Measurements from ENCODE around the gene SYT14.

SYT14 gene

DNA sequence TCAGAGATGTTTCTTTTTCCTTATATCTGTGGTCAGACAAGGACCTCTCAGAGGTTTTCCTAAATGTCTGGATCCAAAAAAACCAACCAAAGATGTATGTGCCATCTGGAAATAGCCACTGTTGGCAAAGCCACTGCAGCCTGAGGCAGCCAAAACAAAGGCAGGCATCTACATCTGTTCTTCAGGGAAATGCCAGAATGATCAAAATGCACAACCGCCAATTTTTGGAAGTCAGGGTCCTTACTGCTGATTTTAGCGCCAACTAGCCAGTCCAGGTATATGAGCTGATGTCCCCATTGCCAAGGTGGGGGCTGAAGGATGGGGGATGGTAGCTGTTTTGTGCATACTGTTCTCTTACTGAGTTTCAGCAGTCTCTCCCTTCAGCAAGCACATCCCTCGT, 45.9 kb downstream of the SYT14 start:
- no peak overlapping the region for H3K4me3 ChIP-seq (ENCODE audit: low read depth, low read length)
- DNase-seq (ENCODE audit: low read depth) = no peak
- TF ChIP-seq CTCF (IDR thresholded peaks at IDR 0.05; ENCODE audit: low read depth, low read length, missing control alignments) = no peak

DNA sequence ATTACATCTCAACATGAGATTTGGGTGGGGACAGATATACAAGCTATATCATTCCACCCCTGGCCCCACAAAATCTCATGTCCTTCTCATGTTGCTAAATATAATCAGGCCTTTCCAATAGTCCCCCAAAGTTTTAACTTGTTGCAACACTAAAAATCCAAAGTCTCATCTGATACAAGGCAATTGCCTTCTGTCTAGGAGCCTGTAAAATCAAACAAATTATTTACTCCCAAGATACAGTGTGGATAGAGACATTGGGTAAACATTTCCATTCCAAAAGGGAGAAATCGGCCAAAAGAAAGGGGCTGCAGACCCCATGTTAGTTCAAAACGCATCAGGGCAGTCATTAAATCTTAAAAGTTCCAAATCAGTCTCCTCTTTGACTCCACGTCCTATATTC, 47.0 kb downstream of the SYT14 start:
- H3K4me3 ChIP-seq (ENCODE audit: low read depth, low read length) = no peak overlapping the region
- no peak for DNase-seq (ENCODE audit: low read depth)
- no peak for TF ChIP-seq CTCF (IDR thresholded peaks at IDR 0.05; ENCODE audit: low read depth, low read length, missing control alignments)

- no peak for DNase-seq (ENCODE audit: low read depth)
- no peak for TF ChIP-seq CTCF (IDR thresholded peaks at IDR 0.05; ENCODE audit: low read depth, low read length, missing control alignments)
- H3K4me3 ChIP-seq (ENCODE audit: low read depth, low read length) = no peak overlapping the region
These were observed 50.7 kb downstream of the SYT14 start for GRCh38 chr1:209988706-209989105.

DNA sequence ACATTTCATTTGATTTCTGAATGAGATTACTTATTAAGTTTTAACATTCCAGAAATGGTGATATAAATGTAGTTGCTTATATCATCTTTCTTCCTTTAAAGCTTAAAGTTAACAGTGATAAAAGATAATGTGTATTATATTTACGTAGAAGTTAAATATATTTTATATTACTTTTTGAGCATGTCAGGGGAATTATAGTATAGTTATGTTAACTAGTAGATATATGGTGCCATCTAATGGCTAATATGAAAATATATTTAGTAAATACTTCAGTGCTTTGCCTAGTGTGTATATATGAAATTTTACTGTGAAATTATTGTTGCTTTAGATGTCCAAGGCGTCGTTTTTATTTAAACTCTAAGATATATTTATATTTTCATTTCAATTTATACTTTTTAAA, 51.5 kb downstream of the SYT14 start:
- DNase-seq (ENCODE audit: low read depth) = no peak
- no peak overlapping the region for H3K4me3 ChIP-seq (ENCODE audit: low read depth, low read length)
- TF ChIP-seq CTCF (IDR thresholded peaks at IDR 0.05; ENCODE audit: low read depth, low read length, missing control alignments) = no peak

- no peak for TF ChIP-seq CTCF (IDR thresholded peaks at IDR 0.05; ENCODE audit: low read depth, low read length, missing control alignments)
- no peak for DNase-seq (ENCODE audit: low read depth)
- no peak overlapping the region for H3K4me3 ChIP-seq (ENCODE audit: low read depth, low read length)
These were observed 55.2 kb downstream of the SYT14 start for GRCh38 chr1:209993061-209993830.

- TF ChIP-seq CTCF (IDR thresholded peaks at IDR 0.05; ENCODE audit: low read depth, low read length, missing control alignments) = no peak
- no peak overlapping the region for H3K4me3 ChIP-seq (ENCODE audit: low read depth, low read length)
These were observed 58.3 kb downstream of the SYT14 start for GRCh38 chr1:209996348-209996747.

DNA sequence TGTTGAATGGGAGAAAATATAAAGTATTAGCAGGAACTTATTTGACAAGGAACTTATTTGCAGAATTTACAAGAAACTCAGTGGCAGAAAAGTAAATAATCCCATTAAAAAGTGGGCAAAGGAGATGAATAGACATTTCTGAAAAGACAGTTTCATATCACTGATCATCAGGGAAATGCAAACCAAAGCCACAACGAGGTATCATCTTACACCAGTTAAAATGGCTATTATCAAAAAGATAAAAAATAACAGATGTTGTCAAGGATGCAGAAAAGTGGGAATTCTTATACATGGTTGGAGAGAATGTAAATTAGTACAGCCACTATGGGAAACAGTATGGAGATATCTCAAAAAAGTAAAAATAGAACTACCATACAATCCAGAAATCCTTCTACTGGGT, 61.0 kb downstream of the SYT14 start:
- TF ChIP-seq CTCF (IDR thresholded peaks at IDR 0.05; ENCODE audit: low read depth, low read length, missing control alignments) = no peak
- DNase-seq (ENCODE audit: low read depth) = no peak
- H3K4me3 ChIP-seq (ENCODE audit: low read depth, low read length) = no peak overlapping the region

More at GRCh38 chr1:209996348-209996747, 58.3 kb downstream of the SYT14 start:
- no peak for DNase-seq (ENCODE audit: low read depth)

Measured in GM12864 (cell line).